MM.1S (cell line): ENCODE data around the gene COQ8B.

ENCODE experiments used
- DNase-seq: peaks from one replicate; pipeline ENCODE4 v3.0.0-alpha.2; 2015
- H2AFZ ChIP-seq: fragments of 300-600 bp; sonication (generic); 2 replicates; pipeline ENCODE4 v1.6.0; 2016; ENCODE audit warnings: antibody characterized with exemption, low read length
- H3F3A ChIP-seq: fragments of 300-600 bp; sonication (generic); 2 replicates; pipeline ENCODE4 v1.6.1; 2016; ENCODE audit warnings: mild to moderate bottlenecking, antibody characterized with exemption, low read length, moderate library complexity, mixed read lengths; ENCODE audit not compliant: insufficient read depth
- H3K27ac ChIP-seq: fragments of 300-600 bp; sonication (generic); 2 replicates; pipeline ENCODE4 v1.5.1; 2016; ENCODE audit warnings: mild to moderate bottlenecking, low read length
- H3K27me3 ChIP-seq: fragments of 300-600 bp; sonication (generic); replicated peaks from 2 replicates; pipeline ENCODE4 v1.6.0; 2016; ENCODE audit warnings: low read length; ENCODE audit not compliant: insufficient read depth
- H3K36me3 ChIP-seq: fragments of 300-600 bp; sonication (generic); replicated peaks from 2 replicates; pipeline ENCODE4 v1.6.1; 2016; ENCODE audit warnings: mild to moderate bottlenecking, low read length, mixed read lengths; ENCODE audit not compliant: insufficient read depth
- H3K4me1 ChIP-seq: fragments of 300-600 bp; sonication (generic); 2 replicates; pipeline ENCODE4 v1.6.1; 2016; ENCODE audit warnings: low read length, mixed read lengths
- H3K4me2 ChIP-seq: fragments of 300-600 bp; sonication (generic); 2 replicates; pipeline ENCODE4 v1.6.0; 2016; ENCODE audit warnings: low read depth, low read length
- H3K4me3 ChIP-seq: fragments of 300-600 bp; sonication (generic); 2 replicates; pipeline ENCODE4 v1.5.1; 2016; ENCODE audit warnings: low read length, mixed read lengths
- H3K79me2 ChIP-seq: fragments of 300-600 bp; sonication (generic); 2 replicates; pipeline ENCODE4 v1.6.1; 2016; ENCODE audit warnings: mixed run types, low read length, mixed read lengths
- H3K9ac ChIP-seq: fragments of 300-600 bp; sonication (generic); 2 replicates; pipeline ENCODE4 v1.6.1; 2016; ENCODE audit warnings: low read length, mixed read lengths
- H3K9me2 ChIP-seq: fragments of 300-600 bp; sonication (generic); replicated peaks from 2 replicates; pipeline ENCODE4 v1.6.1; 2016; ENCODE audit warnings: mild to moderate bottlenecking, low read length, mixed read lengths; ENCODE audit not compliant: insufficient read depth
- H3K9me3 ChIP-seq: fragments of 300-600 bp; sonication (generic); replicated peaks from 2 replicates; pipeline ENCODE4 v1.6.1; 2016; ENCODE audit warnings: mild to moderate bottlenecking, low read length, mixed read lengths; ENCODE audit not compliant: insufficient read depth
- H4K20me1 ChIP-seq: fragments of 300-600 bp; sonication (generic); 2 replicates; pipeline ENCODE4 v1.6.1; 2016; ENCODE audit warnings: mild to moderate bottlenecking, low read length, moderate library complexity, mixed read lengths; ENCODE audit not compliant: insufficient read depth
- CTCF ChIP-seq: fragments of 300-600 bp; sonication (generic); IDR thresholded peaks from 2 replicates; pipeline ENCODE4 v1.5.1; 2016; ENCODE audit warnings: antibody characterized with exemption, low read length, mixed read lengths
- EZH2 ChIP-seq: fragments of 300-600 bp; sonication (generic); optimal IDR thresholded peaks from 2 replicates; pipeline ENCODE3; 2017; ENCODE audit warnings: low read depth, mild to moderate bottlenecking, antibody characterized with exemption, low read length, mixed read lengths
- EZH2phosphoT487 ChIP-seq: fragments of 300-600 bp; sonication (generic); IDR thresholded peaks from 2 replicates; pipeline ENCODE4 v1.6.1; 2018; ENCODE audit warnings: antibody characterized with exemption, low read length

The COQ8B gene

GRCh38 chr19:40762754-40763470 lies 46.2 kb upstream of the COQ8B start:
- no peaks in the 10 kb centered on the region for H3K9me3 ChIP-seq
- no peak overlapping the region for H2AFZ ChIP-seq
- no peak overlapping the region for H3K4me2 ChIP-seq
- no peaks in the 10 kb centered on the region for H3K27me3 ChIP-seq
- no peaks in the 10 kb centered on the region for H3F3A ChIP-seq
- no peak overlapping the region for H3K27ac ChIP-seq
- peaks cover 35% of the 10 kb centered on the region for H3K36me3 ChIP-seq
- TF ChIP-seq EZH2phosphoT487 (no peak), CTCF (no peak), EZH2 (no peak)
- DNase-seq = no peak
- no peaks in the 10 kb centered on the region for H3K9me2 ChIP-seq
- H3K4me3 ChIP-seq = no peak overlapping the region
- H3K9ac ChIP-seq = no peak overlapping the region
- no peaks in the 10 kb centered on the region for H3K4me1 ChIP-seq
- H4K20me1 ChIP-seq = peaks cover 3% of the 10 kb centered on the region; the same call in 1 of the 2 replicates
- H3K79me2 ChIP-seq = peaks cover 35% of the 10 kb centered on the region

- peaks cover 25% of the 10 kb centered on the region for H3K36me3 ChIP-seq
- peaks cover 32% of the 10 kb centered on the region for H4K20me1 ChIP-seq
These were observed 42.7 kb upstream of the COQ8B start for GRCh38 chr19:40759352-40759751.

GRCh38 chr19:40758491-40758890 lies 41.8 kb upstream of the COQ8B start:
- H4K20me1 ChIP-seq = peaks cover 34% of the 10 kb centered on the region
- H3K4me3 ChIP-seq = no peak overlapping the region
- no peaks in the 10 kb centered on the region for H3K27me3 ChIP-seq
- H3K36me3 ChIP-seq = peaks cover 17% of the 10 kb centered on the region
- H2AFZ ChIP-seq = no peak overlapping the region
- peaks cover 77% of the 10 kb centered on the region for H3K79me2 ChIP-seq
- H3K4me1 ChIP-seq = no peaks in the 10 kb centered on the region
- H3F3A ChIP-seq = no peaks in the 10 kb centered on the region
- H3K4me2 ChIP-seq = no peak overlapping the region
- H3K9me3 ChIP-seq = no peaks in the 10 kb centered on the region
- H3K9ac ChIP-seq = no peak overlapping the region
- TF ChIP-seq EZH2 (no peak), CTCF (no peak), EZH2phosphoT487 (no peak)
- H3K9me2 ChIP-seq = no peaks in the 10 kb centered on the region
- no peak overlapping the region for H3K27ac ChIP-seq
- no peak for DNase-seq

More at GRCh38 chr19:40759352-40759751, 42.7 kb upstream of the COQ8B start:
- no peak for DNase-seq
- H3K4me1 ChIP-seq = no peaks in the 10 kb centered on the region
- no peak overlapping the region for H3K9ac ChIP-seq
- H3K9me3 ChIP-seq = no peaks in the 10 kb centered on the region
- H3K9me2 ChIP-seq = no peaks in the 10 kb centered on the region
- peaks cover 68% of the 10 kb centered on the region for H3K79me2 ChIP-seq
- H3K27me3 ChIP-seq = no peaks in the 10 kb centered on the region
- H3K4me2 ChIP-seq = no peak overlapping the region
- no peaks in the 10 kb centered on the region for H3F3A ChIP-seq
- H3K27ac ChIP-seq = no peak overlapping the region
- H3K4me3 ChIP-seq = no peak overlapping the region
- no peak for TF ChIP-seq CTCF
- no peak for TF ChIP-seq EZH2
- no peak for TF ChIP-seq EZH2phosphoT487
- no peak overlapping the region for H2AFZ ChIP-seq
